ENCODE data around the gene SLC27A1.

SLC27A1 gene

DNA sequence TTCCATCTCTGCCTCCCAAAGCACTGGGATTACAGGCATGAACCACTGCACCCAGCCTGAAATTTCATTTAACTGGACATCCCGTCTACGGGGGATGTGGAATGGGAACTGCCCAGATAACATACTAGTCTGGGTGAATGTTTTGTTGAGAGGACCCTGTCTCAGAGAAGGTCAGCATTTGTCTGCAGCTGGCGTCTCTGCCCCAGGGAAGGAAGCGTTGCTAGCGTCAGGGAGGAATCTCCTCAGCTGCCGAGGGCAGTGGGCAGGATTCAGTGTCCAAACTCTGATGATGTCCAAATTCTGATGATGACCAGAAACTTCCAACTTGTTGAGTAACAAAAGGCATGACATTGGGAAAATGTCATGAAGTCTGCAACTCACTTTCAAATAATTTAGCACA is 12.7 kb upstream of the SLC27A1 start:
- DNase-seq, result no peak

DNA sequence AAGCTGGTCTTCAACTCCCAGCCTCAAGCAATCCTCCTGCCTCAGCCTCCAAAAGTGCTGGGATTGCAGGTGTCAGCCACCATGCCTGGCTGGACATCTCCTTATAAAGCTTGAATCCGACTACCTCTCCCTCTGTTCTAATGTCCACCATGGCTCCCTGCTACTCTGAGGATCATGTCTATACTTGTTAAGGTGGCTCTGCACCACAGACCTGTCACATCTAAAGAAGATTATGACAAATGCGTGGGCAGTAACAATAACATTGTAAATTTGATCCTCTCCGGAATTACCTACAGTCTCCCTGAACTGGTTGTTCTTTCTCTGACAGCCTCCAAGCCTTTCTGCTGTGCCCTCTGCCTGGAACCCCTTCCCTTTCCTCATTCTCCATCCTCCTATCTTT is 11.4 kb upstream of the SLC27A1 start:
- no peak for DNase-seq

DNA sequence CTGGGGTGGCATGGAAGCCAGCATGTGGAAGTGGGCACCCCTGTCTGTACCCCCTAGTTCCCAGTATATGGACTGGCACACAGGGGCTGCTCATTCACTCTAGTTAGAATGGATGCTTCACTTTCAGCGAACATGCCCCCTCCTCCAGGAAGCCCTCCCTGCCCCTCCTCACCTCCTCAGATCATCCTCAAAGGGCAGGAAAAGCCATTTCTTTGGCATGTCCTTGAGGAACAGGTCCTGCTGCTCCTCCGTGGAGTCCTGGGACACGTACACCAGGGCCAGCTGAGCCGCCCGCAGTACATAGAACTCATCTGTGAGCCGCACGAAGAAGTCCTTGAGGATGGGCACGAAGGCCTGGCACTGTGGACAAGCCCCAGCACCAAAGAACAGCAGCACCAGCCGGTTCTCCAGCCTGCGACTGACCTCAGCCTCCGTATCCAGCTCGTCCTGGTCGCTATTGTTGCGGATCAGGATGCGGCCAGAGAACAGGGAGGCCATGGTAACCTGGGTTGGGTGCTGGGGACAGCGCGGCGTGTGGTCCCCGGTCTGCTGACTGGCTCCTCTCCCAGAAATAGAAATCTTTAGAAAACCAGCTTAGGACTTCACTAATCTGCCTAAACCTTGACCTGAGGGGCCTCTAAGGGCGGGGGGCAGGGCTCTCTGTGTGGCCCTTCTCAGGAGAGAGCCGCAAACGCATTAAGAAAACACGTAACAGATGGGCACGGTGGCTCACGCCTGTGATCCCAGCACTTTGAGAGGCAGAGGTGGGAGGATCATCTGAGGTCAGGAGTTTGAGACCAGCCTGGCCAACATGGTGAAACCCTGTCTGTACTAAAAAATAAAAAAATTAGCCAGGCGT is 9.7 kb upstream of the SLC27A1 start, which contains the start of gene NXNL1:
Gene NXNL1, minus strand, starts transcription at position 555 of the 859 bp plus-strand sequence. Its CDS starts 57 bp downstream, at position 498.
- DNase-seq, result no peak

DNA sequence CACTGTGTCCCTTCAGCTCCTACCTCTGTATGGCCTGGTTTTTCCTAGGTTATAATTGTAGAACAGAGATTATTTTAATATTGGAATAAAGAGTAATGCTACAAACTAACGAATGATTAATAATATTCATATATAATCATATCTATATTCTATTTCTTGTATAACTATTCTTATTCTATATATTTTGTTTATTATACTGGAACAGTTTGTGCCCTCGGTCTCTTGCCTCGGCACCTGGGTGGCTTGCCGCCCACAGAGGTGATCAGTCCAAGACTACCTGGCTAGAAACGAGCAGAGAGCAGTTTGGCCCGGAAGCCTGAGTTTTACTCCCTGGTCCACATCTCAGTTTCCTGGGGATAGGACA is 3.9 kb upstream of the SLC27A1 start:
- DNase-seq, result no peak

DNA sequence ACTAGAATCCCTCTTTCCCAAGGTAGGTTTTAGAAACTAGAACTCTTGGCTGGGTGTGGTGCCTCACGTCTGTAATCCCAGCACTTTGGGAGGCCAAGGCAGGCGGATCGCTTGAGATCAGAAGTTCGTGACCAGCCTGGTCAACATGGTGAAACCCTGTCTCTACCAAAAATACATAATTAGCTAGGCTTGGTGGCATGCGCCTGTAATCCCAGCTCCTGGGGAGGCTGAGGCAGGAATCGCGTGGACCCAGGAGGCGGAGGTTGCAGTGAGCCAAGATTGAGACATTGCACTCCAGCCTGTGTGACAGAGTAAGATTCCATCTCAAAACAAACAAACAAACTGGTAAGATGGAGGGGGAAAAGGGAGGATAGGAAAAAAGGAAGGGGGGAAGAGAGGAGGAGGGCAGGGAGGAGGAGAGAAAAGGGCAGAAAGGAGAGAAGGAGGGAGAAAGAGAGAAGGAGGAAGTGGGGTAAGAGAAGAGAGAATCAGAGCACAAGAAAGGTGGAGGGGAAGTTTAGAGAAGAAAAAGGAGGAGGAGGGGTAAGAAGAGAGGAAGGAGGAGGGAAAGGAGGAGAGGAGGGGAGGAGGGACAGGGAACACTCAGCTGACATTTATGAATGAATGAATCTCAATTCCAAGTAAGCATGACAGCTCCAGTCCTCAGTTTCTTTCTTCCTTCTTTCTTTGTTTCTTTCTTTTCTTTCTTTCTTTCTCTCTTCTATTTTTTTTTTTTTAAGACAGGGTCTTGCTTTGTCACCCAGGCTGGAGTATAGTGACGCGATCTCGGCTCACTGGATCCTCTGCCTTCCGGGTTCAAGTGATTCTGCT is 2.6 kb upstream of the SLC27A1 start:
- no peak for DNase-seq

DNA sequence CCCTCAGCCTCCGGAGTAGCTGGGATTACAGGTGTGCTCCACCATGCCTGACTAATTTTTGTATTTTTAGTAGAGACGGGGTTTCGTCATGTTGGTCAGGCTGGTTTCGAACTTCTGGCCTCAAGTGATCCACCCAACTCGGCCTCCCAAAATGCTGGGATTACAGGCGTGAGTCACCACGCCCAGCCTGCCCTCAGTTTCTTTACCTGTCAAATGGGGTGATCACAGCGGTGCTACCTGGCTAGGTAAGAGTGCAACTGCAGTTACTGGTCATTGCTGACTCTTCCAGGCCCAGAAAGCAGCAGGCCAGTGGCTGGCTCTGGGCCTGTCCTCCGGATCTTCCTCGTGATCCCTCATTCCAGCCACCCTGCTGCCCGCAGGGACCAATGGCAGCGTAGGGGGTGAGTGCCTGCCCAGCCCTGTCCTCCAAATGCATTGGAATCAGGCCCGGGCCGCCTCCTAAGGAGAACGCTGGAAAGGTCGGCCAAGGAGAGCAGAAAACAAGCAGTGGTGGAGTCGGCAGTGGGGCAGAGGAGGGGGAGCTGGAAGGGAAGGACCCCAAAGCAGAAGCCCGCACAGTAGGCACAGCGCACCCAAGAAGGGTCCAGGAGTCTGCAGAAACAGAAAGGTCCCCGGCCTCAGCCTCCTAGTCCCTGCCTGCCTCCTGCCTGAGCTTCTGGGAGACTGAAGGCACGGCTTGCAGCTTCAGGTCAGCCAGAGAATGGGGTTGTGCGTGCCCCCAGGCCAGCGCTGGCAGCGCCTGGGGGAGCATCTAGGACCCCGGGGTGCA is 1.8 kb upstream of the SLC27A1 start:
- peak in 13 of 14 donors; percentile 4 to 79 (median 52) for DNase-seq

DNA sequence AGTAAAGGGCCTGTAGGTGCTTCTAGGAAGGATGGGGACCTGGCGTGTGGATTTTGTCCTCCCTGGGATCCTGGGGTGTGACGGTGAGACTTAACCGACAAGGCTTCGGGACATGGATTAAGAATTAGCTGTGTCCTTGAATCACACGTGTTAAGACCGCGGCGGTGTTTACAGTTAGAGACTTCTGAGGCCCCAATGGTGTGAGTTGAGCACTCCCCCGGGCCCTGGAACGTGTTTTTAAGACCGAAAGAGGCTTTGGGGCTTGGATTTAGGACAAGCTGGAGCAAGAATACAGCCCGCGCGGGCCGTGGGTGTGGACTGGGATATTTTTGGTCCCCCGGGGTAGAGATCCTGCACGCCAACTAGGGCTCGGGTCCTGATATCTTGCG is 1.2 kb upstream of the SLC27A1 start:
- DNase-seq, result peak in 3 of 14 donors; percentile 54 to 69 (median 57)

DNA sequence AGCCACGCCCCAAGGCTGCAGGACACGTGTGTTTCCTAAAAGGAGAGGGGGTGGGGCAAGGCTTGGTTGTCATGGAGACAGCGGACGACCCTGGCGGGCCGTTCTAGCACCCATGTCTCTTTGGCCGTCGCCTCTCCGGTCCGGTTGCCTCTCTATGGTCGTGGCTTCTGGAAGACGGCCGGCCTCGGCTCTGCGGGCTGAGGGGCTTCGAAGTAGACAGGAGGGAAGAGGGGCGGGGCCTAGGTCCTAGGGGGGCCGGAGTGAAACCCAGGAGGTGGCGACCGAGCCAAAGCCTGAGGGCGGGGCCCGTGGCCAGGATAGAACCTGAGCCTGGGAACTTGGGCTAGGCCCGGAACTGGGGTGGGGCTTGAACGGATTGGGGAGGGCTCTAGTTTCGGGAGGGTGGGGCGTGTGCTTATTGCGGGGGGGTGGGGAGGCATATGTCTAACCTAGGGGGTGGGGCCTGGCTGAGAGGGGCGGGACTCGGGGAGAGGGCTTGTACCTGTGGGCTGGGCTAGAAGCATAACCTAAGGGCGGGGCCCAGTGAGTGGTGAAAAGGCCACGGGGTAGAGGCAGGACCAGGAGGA is 750 bp upstream of the SLC27A1 start:
- peak in 8 of 14 donors; percentile 82 to 99 (median 93) for DNase-seq

DNA sequence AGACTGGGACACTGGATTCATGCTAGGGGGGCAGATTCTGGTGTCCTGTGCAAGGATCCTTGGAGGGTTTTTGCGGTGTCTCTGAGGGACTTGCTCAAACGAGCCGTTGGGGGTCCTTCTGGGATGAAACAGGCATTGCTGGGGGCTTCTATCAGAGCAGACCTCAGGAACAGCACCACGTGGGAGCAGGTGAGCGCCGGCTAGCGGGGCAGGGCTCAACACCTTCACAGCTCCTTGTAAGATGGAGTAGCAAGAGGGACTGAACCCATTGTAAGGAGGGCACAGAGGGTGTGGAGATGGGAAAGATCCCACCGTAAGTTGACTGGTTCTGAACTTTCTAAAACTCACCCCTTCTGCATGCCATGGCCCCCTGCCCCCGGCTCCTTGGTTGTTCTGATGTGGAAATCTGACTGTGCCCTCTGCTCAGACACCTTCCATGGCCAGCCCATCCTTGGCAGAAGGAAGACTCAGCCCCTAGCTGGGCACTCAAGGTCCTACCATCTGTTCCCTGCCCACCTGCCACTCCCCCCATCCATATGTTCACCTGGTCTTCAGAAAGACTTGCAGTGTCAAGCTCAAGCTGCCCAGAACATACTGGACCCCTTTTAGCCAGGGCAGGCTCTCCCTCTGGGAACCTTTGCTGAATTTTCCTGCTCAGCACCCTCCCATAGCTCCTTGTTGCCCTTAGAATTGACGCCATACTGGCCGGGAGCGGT is 1.2 kb downstream of the SLC27A1 start:
- DNase-seq, result peak in 1 of 14 donors; percentile 55

DNA sequence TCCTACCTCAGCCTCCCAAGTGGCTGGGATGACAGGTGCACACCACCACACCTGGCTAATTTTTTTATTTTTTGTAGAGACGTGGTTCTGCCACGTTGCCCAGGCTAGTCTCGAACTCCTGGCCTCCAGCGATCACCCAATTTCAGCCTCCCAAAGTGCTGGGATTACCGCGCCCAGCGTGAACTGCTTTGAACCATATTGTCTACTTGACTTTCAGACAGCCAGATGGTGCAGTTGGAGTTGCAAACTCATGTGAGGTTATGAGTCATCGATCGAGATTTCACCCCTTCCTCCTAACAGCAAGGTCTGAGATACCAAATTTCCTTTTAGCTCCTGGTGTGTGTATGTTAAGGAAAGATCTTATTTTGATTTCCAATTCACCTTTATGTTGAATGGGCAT is 2.7 kb downstream of the SLC27A1 start:
- DNase-seq, result no peak

DNA sequence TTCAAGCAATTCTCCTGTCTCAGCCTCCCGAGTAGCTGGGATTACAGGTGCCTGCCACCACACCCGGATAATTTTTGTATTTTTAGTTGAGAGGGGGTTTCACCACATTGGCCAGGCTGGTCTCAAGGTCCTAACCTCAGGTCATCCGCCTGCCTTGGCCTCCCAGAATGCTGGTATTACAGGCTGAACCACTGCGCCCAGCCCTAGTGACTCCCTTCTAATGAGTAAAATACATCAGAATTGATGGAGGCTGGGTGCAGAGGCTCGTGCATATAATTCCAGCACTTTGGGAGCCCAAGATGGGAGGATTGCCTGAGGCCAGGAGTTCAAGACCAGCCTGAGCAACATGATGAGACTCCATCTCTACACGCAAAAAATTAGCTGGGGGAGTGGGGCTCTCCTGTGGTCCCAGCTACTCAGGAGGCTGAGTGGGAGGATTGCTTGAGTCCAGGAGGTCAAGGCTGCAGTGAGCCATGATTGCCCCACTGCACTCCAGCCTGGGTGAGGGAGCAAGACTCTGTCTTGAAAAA is 4.8 kb downstream of the SLC27A1 start:
- peak in 1 of 14 donors; percentile 19 for DNase-seq

DNA sequence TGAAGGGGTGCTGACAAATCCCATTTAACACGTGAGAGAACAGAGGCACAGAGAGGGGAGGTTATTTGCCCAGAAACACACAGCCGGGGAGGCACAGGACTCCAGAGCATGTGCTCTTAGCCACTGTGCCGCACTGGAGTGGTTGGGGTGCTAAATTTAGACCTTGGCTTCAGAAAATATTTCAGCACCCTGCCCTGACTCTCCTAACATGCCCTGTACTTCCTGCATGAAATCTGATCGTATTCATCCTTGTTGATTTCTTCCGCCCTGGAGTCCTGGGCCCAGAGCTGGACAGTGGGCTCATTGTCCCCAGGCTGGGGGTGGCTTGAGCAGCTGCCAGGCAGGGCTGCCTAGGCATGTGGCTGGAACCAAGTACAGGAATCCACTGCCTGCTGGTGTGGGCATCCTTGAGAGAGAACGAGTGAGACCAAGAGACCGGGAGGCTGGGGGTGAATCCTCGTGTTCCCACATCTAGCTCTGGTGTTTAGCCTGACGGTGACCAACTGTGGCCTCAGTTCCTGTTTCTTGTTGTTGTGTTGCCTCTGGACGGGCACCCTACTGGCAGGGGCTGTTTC is 5.3 kb downstream of the SLC27A1 start:
- peak in 13 of 14 donors; percentile 29 to 96 (median 87) for DNase-seq

DNA sequence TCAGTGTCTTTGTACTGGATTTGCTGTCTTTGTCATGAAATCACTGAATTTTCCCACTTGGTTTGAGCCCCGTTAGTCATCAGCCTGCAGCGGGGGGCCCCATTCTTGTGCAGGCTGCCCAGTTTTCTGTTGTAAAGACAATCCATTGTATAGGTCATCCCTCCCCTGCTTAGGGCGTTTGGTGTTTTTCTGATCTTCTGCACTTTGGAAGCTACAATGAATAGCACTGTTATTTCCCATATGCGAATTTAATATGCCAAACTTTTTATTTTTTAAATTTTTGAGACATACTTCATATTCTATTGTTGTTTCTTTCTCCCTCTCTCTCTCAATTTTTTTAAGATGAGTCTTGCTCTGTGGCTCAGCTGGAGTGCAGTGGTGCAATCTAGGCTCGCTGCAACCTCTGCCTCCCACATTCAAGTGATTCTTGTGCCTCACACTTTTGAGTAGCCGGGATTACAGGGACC is 9.0 kb downstream of the SLC27A1 start:
- DNase-seq, result peak in 5 of 14 donors; percentile 26 to 85 (median 38)

DNA sequence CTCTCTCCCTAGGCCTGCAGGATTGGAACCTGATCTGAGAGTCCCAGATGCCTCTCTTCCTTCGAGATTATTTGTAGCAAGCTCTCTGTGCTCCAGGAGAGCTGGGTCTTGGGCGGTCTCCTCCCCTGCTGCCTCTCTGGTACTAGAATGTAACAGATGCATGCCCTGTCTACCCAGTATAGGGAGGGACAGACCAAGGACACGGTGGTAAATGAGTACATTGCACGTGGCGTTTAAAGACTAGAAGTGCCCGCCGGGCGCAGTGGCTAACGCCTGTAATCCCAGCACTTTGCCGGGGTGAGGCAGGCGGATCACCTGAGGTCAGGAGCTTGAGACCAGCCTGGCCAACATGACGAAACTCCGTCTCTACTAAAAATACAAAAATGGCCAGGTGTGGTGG is 11.7 kb downstream of the SLC27A1 start:
- no peak for DNase-seq

DNA sequence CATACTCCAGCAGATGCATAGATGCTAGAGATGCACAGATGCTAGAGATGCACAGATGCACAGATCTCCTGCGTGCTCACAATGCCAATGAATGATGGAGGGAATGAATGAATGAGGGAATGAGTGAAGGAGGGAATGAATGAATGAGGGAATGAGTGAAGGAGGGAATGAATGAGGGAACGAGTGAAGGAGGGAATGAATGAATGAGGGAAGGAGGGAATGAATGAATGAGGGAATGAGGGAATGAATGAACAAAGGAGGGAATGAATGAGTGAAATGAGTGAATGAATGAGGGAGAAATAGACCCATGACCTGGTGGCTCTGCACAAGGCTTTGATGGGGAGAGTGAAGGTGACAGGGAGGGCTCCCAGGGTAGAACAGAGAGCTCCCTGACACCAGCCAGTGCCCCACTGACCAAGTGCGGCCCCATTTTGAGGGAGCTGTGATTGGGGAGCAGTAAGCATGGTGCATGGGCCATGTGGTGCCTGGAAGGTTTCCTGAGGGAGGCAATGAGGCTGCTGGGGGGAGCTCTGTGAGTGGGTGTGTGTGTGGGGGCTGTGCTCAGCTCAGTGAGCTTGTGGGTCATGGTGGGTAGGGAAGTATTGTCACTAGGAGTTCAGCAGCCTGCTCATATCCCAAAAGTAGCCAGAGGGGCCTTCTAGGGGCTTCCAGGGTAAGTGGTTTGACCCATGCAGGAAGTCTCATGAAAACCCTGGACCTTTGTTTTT is 12.7 kb downstream of the SLC27A1 start:
- DNase-seq, result no peak

DNA sequence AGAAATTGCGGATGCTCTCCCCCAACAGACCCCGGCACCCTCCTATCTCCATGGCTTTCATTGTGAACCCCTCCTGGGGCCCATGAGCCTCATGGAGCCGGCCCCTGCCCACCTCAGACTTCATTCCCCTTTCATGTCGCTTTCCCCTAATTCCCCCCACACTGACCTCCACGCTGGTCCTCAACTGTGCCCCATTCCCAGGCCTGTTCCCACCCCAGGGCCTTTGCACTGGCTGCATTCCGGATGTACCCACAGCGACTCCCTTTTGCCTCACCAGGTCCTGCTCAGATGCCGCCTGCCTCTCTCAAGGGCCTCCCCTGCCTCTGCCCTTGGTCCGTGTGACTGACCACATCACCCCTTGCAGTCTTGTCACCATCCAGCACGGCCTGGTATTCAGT is 13.3 kb downstream of the SLC27A1 start:
- DNase-seq, result no peak

DNA sequence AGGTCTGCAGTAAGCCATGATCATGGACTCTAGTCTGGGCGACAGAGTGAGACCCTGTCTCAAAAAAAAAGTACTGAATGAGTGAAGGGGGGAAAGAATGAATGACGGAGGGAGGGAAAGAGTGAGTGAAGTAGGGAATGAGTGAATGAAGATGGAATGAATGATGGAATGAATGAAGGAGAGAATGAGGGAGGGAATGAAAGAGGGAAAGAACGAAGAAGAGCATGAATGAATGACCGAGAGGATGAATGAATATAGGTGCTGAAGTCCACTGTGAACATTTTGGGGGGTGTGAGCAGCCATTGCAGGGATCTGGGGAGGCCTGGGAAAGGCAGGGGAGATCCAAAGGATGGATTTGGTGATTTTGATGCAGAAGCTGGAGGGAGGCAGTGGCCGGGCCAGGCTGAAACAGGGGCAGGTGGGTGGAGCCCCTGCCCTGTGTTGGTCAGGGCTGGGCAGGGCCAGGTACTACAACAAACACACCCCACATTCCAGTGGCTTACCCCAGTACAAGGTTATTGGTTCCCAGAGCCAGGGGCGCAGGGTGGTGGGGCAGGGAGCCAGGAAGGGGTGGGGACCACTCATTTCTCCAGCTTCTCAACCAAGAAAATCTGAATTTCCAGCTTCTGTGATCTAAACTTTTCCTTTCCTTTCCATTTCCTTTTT is 14.3 kb downstream of the SLC27A1 start:
- DNase-seq, result no peak

DNA sequence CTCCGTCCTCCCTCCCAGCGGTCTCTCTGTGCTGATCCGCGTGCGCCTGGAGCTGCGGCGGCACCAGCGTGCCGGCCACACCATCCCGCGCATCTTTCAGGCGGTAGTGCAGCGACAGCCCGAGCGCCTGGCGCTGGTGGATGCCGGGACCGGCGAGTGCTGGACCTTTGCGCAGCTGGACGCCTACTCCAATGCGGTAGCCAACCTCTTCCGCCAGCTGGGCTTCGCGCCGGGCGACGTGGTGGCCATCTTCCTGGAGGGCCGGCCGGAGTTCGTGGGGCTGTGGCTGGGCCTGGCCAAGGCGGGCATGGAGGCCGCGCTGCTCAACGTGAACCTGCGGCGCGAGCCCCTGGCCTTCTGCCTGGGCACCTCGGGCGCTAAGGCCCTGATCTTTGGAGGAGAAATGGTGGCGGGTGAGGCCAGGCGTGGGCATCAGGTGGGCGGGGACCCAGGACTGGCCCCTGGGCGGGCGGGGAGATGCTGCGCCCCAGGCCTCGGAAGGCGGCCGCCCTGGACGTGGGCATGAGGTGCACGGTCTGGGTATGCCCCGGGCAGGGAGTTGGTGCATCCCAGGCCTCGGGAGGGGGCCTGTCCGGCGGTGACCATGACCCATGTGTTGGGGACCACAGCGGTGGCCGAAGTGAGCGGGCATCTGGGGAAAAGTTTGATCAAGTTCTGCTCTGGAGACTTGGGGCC is 16.4 kb downstream of the SLC27A1 start:
- no peak for DNase-seq
